ELF-1 (cell line): ENCODE results near the gene IZUMO1.
"Not testable (repeated sequence)": the region's sequence is repeated elsewhere in the genome, so short reads cannot be mapped to it uniquely, and the experiment has no call there.

ENCODE experiments used
- DNase-seq: peaks from one replicate; pipeline ENCODE4 v3.0.0-alpha.2; 2016; ENCODE audit warnings: low read depth, low spot score

The IZUMO1 gene

DNA sequence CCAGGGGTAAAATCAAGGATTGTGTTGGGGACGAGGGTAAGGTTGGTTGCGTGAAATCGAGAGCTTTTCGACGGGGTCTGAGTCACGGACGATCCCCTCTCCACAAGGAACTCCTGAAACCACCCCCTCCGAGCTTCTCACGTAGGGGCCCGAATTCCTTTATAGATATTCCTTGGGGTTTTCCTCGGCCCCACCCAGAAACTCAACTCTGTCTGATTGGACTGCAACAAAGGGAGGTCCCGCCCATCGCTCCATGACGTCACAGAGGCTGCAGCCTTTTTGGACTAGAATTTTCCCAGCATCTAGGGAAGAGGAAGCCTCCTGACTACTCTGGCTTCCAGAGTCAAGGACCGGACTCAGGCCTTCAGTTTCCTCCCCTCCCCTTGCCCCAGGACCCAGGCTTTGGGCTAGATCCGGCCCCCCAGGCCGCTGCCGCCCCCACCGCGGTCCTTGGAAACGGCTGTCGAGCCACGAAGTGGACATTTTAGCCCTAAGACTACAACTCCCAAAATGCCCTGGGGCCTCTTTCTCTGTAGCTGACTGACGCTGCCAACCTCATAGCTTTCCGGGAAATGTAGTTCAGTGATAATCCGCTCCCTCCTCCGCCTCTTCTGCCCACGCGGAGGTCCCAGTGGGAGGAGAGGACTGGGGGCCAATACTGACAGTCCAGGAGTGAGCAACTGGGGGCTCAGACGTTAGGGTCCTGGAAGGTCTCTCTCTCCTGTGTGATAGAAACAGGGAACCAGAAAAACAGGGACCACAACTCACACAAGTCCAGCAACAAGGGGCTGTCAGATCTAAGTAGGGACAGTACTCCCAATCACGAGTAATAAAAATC lies at the start of gene IZUMO1:
Gene IZUMO1, minus strand, starts transcription at position 172 of the 838 bp plus-strand sequence. CDS start 1,050 bp downstream, outside the sequence.
- peak; percentile 93 for DNase-seq

DNA sequence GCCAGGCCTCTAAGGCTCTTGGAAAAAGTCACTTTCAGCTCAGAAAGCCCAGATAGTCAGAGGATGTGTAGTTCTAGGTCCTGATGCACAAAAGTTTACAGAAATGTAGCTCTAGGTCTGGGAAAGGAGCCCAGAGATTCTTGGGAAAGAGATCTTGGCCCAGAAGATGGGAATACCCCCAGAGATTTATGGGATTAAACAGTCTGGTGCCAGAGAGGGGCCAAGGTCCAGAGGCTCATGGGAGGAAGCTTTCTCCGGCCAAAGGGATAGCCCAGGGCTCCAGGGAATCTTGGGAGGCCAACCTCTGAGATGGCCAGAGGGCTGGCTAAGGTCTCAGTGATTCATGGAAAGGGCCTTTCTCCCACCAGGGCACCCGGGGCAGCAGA lies 49.0 kb upstream of the IZUMO1 start:
- no peak for DNase-seq

DNA sequence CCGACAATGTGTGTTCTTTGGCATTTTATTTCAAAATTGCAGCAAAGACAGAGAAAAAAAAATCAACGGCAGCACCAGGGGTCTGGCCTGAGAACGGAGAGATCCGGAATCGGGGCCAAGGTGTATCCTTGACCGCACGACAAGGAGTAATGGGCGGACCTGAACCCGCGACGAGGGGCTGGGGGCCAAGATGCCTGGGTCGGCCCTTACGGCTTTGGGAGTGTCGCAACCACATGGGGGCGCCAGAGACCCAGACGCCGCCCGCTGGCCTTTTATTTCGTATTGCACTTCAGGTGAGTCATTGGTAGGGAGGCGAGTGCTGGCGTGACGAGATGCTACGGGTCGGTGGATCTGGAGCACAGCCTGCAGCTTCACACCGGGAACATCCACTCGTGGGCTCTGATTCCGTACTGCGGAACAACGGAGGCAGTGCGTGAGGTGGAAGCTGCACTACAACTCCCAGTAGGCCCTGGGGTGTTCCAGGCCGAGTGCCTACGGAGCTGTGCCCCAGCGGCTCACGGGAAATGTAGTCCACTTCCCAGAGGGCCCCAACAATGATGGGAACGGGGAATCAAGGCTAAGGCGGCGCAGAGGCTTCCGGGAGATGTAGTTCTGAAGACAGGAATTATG lies 48.5 kb upstream of the IZUMO1 start:
- peak; percentile 97 for DNase-seq

DNA sequence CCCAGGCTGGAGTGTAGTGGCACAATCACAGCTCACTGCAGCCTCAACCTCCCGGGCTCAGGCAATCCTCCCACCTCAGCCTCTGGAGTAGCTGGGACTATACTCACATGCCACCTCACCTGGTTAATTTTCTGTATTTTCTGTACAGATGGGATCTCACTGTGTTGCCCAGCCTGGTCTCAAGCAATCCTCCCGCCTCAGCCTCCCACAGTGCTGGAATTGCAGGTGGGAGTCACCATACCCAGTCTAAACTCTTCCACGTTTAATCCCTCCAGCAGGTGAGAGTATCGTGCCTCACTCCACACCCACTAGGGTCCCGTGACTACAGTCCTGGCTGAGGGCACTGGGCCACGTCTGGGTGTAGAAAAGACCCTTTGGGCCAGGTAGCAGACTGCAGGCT lies 47.6 kb upstream of the IZUMO1 start:
- DNase-seq = no peak

DNA sequence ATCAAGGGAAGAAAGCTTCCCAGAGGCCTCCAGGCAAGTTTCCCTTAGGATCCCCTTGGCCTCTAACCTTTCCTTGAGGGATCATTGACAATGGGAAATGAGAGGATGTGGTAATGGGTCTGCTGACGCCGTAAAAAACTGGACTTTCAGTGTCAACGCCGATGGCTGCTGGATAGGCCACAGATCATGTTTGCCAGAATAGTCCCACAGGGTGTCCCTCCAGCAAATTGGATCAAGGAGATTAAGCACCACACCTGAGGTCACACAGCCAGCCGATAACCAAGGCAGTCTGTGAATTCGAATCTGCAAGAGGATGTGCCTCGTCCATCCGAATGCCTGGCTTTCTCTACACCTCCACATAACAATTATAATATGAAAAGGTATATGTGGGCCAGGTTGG lies 46.6 kb upstream of the IZUMO1 start:
- DNase-seq = no peak

DNA sequence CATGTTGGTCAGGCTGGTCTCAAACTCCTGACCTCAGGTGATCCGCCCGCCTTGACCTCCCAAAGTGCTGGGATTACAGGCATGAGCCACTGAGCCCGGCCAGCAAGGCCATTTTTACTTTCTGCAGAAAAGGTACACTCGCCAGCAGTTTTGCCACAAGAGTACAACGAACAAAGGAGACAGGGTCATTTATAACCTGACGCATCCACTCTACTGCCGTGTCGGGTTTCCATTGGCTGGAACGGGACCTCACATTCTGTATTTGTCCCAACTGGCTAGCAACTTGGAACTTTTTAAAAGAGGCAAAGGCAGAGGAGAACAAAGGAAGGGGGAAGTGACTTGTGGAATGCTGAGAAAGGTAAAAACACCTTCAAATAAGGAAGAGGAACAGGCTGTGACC lies 40.6 kb upstream of the IZUMO1 start:
- not testable (repeated sequence) for DNase-seq

DNA sequence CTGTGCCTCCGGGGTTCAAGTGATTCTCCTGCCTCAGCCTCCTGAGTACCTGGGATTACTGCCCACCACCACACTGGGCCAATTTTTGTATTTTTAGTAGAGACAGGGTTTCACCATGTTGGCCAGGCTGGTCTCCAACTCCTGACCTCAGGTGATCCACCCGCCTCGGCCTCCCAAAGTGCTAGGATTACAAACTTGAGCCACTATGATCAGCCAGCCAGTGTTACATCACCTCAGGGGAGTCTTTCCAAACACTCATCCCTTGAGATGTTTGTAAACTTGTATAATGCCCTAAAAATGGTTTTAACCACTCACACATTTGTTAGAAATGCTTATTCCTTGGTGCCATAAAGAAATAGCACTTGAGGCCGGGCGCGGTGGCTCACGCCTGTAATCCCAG lies 39.7 kb upstream of the IZUMO1 start:
- not testable (repeated sequence) for DNase-seq

DNA sequence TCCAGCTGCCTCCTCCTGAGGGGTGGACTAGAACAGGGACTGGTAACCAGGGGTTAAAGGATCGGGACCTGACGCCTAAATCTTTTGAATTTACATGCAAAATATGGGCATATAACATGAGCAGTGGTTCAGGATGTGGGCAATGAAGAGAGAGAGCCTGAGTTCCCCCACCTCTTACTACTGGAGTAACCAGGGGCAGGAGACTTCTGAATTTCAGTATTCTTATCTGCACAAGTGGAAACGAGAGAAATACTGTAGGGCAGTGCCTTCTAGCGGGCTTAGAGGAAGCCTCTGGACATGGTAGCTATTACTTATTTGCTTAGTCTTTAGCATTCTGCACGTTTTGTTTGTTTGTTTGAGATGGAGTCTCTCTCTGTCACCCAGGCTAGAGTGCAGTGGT lies 37.8 kb upstream of the IZUMO1 start:
- DNase-seq = no peak

DNA sequence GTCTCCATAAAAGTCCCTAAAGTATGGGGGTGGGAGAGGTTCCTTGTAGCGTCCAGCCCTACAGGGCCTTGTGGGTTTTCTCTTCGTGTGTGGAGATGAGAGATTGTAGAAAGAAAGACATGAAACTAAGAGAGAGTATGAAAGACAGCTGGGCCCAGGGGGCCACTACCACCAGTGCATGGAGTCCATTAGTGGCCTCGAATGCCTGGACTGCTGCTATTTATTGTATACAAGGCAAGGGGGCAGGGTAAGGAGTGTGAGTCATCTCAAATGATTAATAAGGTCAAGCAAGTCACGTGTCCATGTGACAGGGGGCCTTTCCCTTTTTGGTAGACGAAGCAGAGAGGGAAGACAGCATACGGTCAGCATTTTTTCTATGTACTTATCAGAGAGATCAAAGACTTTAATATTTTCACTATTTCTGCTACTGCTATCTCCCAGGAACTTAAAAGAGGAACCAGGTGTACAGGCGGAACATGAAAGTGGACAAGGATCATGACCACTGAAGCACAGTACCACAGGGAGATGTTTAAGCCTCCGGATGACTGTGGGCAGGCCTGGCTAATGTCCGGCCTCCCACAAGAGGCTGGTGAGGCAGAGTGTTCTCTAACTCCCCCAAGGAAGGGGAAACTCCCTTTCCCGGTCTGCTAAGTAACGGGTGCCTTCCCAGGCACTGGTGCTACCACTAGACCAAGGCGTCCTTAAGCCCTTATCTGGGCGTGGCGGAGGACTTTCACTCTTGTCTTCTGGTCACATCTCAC lies 34.1 kb upstream of the IZUMO1 start:
- peak; percentile 14 for DNase-seq

DNA sequence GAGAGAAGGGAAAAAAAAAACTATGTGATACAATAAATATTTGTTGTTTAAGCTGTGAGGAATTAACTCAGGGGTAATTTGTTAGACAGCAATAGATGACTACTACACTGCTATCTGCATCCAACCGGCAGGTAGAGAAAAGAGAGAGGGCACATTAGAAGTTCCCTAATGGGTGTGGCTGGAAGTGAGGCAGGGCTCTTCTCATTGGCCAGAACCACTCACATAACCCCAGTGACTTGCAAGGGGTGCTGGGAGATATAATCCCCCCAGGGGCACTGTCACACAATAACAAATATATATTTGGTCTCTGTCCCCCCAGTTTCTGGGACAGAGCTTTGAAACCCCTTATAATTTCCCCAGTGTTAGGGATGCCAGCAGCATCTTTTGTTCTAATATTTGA lies 32.9 kb upstream of the IZUMO1 start:
- DNase-seq = no peak

DNA sequence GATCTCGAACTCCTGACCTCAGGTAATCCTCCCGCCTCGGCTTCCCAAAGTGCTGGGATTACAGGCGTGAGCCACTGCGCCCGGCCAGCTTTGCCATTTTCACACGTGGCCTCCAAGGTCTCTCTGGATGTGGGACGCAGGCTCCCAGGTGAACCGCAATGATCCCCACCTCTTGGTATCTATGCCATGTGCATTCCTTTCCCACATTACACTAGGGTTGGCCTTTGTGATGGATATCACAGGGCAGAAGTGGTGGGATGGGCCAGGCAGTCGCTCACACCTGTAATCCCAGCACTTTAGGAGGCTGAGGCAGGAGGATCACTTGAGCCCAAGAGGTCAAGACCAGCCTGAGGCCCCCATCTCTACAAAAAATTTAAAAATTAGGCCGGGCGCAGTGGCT lies 31.0 kb upstream of the IZUMO1 start:
- peak; percentile 38 for DNase-seq

DNA sequence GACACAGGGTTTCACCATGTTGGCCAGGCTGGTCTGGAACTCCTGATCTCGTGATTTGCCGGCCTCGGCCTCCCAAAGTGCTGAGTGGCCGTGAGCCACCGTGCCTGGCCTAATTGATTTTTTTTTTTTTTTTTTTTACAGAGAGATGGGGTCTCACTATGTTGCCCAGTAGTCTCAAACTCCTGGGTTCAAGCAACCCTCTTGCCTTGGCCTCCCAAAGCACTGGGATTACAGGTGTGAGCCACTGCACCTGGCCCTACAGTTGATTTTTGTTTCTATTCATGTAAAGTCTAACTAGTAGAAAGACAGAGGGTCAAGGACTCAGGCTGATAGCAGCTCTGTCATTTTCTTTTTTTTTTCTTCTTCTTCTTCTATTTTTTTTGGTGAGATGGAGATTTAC lies 30.4 kb upstream of the IZUMO1 start:
- no peak for DNase-seq

DNA sequence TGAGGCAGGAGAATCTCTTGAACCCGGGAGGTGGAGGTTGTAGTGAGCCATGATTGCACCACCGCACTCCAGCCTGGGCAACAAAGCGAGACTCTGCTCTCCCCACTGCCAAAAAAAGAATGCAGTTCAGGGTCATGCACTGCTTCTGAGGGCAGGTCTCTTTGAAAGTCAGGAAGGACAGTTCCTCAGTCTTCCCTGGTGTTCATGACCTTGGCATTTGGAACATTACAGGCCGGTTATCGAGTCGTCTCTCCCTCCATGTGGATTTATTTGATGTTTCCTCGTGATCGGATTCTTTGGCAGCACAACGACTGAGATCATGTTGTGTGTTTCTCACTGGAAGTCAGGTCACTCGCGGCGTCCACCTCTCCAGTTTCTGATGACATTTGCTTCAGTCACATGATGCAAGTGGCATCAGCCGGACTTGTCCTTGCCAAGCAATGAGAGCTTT lies 25.8 kb upstream of the IZUMO1 start:
- no peak for DNase-seq

DNA sequence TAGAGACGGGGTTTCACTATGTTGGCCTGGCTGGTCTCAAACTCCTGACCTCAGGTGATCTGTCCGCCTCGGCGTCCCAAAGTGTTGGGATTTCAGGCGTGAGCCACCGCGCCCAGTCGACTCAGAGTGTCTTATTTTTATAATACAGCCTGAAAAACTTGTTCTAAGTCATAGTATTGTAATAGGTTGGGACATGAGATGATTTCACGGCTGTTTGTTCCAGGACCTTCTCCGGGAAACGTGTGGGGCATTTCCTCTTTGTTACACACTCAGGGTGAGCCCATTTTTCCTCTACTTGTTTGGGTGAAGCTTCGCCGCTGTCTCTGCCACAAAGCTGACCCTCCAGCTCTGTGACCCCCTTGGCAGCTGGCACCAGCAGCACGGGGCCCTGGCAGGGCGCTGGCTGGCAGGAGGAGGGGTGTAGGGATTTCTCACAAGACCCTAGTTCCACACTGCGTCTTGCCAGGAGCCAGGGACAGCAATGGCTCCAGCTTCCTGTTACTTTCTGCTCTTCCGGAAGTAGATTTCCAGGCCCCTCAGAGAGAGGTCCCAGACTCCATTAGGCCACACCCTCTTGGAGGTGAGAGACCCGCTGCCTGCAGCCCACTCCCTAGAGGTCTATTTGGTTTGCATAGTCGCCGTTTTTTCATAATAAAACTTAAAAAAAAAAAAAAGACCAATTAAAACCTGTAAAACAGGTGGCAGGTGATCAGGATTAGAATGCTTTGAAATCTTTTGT lies 24.2 kb upstream of the IZUMO1 start:
- no peak for DNase-seq

DNA sequence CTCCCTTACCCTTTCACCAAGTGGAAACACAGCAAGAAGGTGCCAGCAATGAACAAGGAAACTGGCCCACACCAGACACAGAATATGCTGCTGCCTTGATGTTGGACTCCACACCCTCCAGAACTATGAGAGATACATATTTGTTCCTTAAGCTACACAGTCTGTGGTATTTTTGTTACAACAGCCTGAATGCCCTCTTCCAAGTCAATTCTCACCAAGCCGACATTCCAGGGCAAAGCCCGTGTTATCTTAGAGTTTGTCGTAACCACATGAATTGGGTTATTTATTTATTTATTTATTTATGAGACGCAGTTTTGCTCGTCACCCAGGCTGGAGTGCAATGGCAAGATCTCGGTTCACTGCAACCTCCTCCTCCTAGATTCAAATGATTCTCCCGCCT lies 23.6 kb upstream of the IZUMO1 start:
- DNase-seq = no peak

DNA sequence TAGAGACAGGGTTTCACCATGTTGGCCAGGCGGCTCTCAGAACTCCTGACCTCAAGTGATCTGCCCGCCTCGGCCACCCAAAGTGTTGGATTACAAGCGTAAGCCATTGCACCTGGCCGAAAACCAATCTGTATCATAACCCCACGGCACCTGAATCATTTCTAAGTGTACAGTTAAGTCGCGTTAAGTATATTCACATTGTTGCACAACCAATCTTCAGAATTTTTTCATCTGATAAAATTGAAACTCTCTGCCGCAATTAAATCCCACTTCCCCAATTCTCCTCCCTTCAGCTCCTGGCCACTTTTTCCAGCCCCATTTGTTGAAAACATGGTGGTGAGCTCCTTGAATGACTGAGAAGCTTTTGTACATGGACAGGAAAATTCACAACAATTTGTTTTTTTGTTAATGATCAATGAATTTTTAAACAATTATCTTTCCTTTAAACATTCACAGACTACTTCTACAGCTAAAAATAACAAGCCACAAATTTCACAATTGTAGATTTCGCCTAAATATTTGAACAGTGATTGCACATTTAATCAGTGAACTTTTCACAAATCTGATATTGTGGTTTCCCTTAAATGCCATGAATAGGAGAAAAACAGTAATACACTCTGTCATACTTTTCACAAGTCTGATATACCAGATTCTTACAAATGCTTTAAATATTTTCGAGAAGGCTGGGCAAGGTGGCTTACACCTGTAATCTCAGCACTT lies 22.4 kb upstream of the IZUMO1 start:
- DNase-seq = no peak

DNA sequence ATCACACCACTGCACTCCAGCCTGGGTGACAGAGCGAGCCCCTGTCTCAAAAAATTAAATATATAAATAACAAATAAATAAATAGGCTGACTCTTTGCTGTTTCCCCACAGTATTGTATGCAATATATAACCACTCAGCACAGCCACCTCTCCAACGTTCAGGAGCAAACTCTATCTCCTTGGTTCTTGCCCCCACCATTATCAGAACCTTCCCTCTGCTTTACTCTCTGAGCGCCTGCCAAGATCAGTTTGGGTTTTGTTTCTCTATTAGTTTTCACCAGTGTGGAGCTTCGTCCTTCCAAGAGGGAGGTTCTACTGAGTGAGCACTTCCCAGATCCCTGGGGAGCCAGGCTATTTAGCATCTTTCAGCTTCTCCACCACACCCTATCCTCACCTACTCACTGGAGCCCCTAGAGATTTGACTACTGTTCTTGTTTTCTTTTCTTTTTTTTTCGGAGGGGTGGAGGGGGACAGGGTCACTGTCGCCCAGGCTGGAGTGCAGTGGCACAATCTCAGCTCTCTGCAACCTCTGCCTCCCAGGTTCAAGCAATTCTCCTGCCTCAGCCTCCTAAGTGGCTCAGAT lies 21.6 kb upstream of the IZUMO1 start:
- DNase-seq = not testable (repeated sequence)

DNA sequence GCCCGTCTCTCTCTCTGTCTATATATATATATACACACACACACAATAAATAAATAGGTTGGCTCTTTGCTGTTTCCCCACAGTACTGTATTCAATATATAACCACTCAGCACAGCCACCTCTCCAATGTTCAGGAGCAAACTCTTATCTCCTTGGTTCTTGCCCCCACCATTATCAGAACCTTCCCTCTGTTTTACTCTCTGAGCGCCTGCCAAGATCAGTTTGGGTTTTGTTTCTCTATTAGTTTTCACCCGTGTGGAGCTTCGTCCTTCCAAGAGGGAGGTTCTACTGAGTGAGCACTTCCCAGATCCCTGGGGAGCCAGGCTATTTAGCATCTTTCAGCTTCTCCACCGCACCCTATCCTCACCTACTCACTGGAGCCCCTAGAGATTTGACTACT lies 19.1 kb upstream of the IZUMO1 start:
- not testable (repeated sequence) for DNase-seq

DNA sequence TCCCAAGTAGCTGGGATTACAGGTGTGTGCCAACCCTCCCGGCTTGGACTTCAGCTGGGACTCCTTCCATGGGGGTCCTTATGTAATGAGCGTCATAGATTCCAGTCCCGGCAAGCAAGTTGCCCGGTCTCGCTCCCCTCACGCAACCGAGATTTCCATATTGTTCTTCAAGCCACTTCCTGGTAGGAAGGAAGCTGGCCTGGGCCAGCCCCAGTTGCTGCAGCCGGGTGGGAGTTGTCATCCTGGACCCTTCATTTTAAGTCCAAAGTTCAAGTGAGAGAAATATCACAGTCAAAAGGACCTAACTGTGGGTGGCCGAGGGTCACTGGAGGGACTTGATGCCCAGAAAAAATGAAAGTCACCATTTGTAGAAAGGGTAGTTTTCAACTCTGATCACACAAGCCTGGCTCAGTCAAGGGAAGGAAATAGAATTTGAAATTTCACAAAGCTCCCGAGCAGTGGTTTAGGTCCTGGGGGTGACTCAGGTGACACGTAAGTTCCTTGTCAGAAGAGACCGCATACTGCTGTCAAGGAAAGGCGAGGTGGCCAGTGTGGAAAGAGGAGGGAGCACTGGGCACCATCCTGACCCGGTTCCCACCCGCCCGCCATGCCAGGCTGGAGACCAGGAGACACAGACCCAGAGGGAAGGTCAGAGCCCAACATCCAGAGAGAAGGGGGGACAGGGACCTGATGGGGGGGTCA lies 13.9 kb upstream of the IZUMO1 start:
- no peak for DNase-seq

DNA sequence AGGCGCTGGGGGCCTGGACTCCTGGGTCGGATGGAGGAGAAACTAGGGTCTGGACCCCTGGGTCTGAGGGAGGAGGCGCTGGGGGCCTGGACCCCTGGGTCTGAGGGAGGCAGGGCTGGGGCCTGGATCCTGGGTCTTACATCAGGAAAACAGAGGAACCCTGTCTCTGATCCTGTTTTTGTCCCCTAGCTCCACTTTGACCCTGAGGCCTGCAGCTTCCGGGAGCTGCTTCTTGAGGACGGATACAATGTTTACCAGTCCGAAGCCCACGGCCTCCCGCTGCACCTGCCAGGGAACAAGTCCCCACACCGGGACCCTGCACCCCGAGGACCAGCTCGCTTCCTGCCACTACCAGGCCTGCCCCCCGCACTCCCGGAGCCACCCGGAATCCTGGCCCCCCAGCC lies 11.0 kb upstream of the IZUMO1 start:
- no peak for DNase-seq
